ENCODE results near the gene LRRC4C.

LRRC4C gene

GRCh38 chr11:40280159-40281051 lies 1179.0 kb downstream of the LRRC4C start:
- no peak for DNase-seq

- DNase-seq: no peak
Measured at GRCh38 chr11:40276960-40277359, 1182.5 kb downstream of the LRRC4C start.

- DNase-seq: no peak
Measured at GRCh38 chr11:40274017-40274416, 1185.4 kb downstream of the LRRC4C start.

GRCh38 chr11:40273192-40273732 lies 1186.2 kb downstream of the LRRC4C start:
- no peak for DNase-seq

GRCh38 chr11:40271361-40271760 lies 1188.1 kb downstream of the LRRC4C start:
- DNase-seq: no peak

- DNase-seq: no peak
Measured at GRCh38 chr11:40269865-40270264, 1189.6 kb downstream of the LRRC4C start.

- no peak for DNase-seq
Measured at GRCh38 chr11:40268551-40268950, 1190.9 kb downstream of the LRRC4C start.

- DNase-seq: no peak
Measured at GRCh38 chr11:40255457-40255856, 1204.0 kb downstream of the LRRC4C start.

- no peak for DNase-seq
Measured at GRCh38 chr11:40253166-40253565, 1206.3 kb downstream of the LRRC4C start.

GRCh38 chr11:40252236-40252635 lies 1207.2 kb downstream of the LRRC4C start:
- DNase-seq: no peak

- no peak for DNase-seq
Measured at GRCh38 chr11:40246983-40247382, 1212.5 kb downstream of the LRRC4C start.

GRCh38 chr11:40241524-40242051 lies 1217.9 kb downstream of the LRRC4C start:
- no peak for DNase-seq

GRCh38 chr11:40240284-40240683 lies 1219.2 kb downstream of the LRRC4C start:
- no peak for DNase-seq

- DNase-seq: no peak
Measured at GRCh38 chr11:40236526-40236925, 1222.9 kb downstream of the LRRC4C start.

GRCh38 chr11:40235841-40236240 lies 1223.6 kb downstream of the LRRC4C start:
- no peak for DNase-seq

GRCh38 chr11:40230821-40231220 lies 1228.6 kb downstream of the LRRC4C start:
- no peak for DNase-seq

GRCh38 chr11:40228662-40229061 lies 1230.8 kb downstream of the LRRC4C start:
- no peak for DNase-seq

GRCh38 chr11:40227730-40228129 lies 1231.7 kb downstream of the LRRC4C start:
- DNase-seq: no peak

- no peak for DNase-seq
Measured at GRCh38 chr11:40226654-40227053, 1232.8 kb downstream of the LRRC4C start.

GRCh38 chr11:40223596-40224330 lies 1235.7 kb downstream of the LRRC4C start:
- DNase-seq: no peak

GRCh38 chr11:40219401-40219800 lies 1240.1 kb downstream of the LRRC4C start:
- no peak for DNase-seq

GRCh38 chr11:40215556-40215955 lies 1243.9 kb downstream of the LRRC4C start:
- DNase-seq: no peak

GRCh38 chr11:40207416-40207815 lies 1252.0 kb downstream of the LRRC4C start:
- DNase-seq: no peak

- DNase-seq: no peak
Measured at GRCh38 chr11:40204228-40204627, 1255.2 kb downstream of the LRRC4C start.
